Cardiac muscle cell (in vitro differentiated cells and primary cell): ENCODE measurements around the gene TNFRSF4. TPM values are rescaled to one million over a fixed set of nuclear protein-coding genes. Genes with fewer than 3 reads are reported as not detected.

Source experiments
- DNase-seq, 2 donors: peaks; one replicate each; pipeline versions ENCODE4 v3.0.0 to v3.0.0-alpha.2; 2010 to 2017; ENCODE audit warnings: low read depth in 1 of 2, low spot score in 1 of 2
- H3K27ac ChIP-seq: fragments of 200-600 bp; sonication (generic); 2 replicates; pipeline ENCODE4 v1.5.1; 2016
- H3K27me3 ChIP-seq: fragments of 200-600 bp; sonication (generic); 2 replicates; pipeline ENCODE4 v1.6.0; 2016; ENCODE audit warnings: control low read depth
- H3K36me3 ChIP-seq: fragments of 200-600 bp; sonication (generic); 2 replicates; pipeline ENCODE4 v1.5.1; 2016; ENCODE audit warnings: control low read depth
- H3K4me1 ChIP-seq: fragments of 200-600 bp; sonication (generic); 2 replicates; pipeline ENCODE4 v1.8.1; 2017; ENCODE audit warnings: low read depth, mild to moderate bottlenecking, mixed run types
- H3K4me3 ChIP-seq: fragments of 200-600 bp; sonication (generic); 2 replicates; pipeline ENCODE4 v1.5.1; 2016; ENCODE audit warnings: mild to moderate bottlenecking
- H3K9me3 ChIP-seq: fragments of 200-600 bp; sonication (generic); 2 replicates; pipeline ENCODE4 v1.5.1; 2017; ENCODE audit warnings: low read depth, mild to moderate bottlenecking, control low read depth
- polyA plus RNA-seq: library from polyadenylated mRNA; unstranded; fragments of >200 nt; fragmentation: Nextera tagmentation; extraction: Ambion mirVana; gene quantifications from 2 replicates; pipeline ENCODE4 v1.2.1, GENCODE V29; 2016
- total RNA-seq: library from RNA; depleted of rRNA; stranded (reverse); fragments of >200 nt; gene quantifications from 2 replicates; pipeline ENCODE4 v1.2.3, GENCODE V29; 2016
- TF ChIP-seq, protein P1 (sequence below): IDR thresholded peaks from 2 replicates; pipeline ENCODE4 v1.5.1; 2012; ENCODE audit warnings: low read depth, mild to moderate bottlenecking, low read length

TNFRSF4 gene
- total RNA-seq, result 0.11 TPM in 1 of 2 replicates, not detected in the other
- polyA plus RNA-seq, result 0.10 TPM in 1 of 2 replicates, not detected in the other

DNA sequence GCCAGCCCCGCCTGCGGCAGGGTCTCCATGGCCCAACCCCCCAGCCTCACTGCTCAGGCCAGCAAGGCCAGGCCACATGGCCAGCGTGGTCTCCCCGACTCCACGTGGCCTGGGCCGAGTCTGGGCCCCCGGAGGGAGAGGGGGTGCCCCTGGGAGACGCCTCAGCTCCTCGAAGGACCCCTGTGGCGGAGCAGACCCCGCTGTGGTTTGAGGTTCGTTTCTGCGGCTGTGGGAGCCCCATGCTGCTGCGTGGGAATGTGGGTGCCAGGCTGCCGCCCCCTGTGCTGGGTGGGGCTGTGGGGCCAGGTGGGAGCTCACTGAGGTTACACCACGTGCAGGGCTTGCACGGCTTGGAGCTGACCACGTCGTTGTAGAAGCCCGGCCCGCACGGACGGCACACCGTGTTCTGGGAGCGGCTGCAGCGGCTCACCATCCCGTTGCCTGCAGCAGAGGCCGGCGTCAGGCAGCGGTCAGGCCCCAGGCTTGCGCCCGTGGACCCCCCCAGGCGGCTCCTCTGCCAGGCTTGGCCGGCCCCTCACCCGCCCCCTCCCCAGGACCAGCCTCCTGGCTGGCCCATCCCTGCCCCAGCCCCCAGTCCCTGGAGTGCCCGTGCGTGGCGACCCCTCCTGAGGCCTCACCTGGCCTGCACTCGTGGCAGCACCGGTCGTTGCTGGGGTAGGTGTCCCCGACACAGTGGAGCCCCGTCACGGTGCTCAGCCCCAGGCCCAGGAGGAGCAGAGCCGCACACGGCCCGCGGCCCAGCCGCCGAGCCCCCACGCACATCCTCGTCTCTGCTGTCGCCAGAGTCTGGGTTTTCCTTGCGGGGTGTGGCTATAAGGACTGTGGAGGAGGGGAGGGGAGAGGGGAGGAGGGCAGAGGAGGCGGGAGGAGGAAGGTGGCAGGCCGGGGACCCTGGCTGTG is at the start of gene TNFRSF4:
Gene TNFRSF4, minus strand, starts transcription at position 809 of the 921 bp plus-strand sequence. Its CDS starts 26 bp downstream, at position 783.
- H3K27me3 ChIP-seq, result no peaks in the 10 kb centered on the region
- H3K4me3 ChIP-seq, result no peak within 1 kb of the TSS
- TF ChIP-seq, protein P1, sequence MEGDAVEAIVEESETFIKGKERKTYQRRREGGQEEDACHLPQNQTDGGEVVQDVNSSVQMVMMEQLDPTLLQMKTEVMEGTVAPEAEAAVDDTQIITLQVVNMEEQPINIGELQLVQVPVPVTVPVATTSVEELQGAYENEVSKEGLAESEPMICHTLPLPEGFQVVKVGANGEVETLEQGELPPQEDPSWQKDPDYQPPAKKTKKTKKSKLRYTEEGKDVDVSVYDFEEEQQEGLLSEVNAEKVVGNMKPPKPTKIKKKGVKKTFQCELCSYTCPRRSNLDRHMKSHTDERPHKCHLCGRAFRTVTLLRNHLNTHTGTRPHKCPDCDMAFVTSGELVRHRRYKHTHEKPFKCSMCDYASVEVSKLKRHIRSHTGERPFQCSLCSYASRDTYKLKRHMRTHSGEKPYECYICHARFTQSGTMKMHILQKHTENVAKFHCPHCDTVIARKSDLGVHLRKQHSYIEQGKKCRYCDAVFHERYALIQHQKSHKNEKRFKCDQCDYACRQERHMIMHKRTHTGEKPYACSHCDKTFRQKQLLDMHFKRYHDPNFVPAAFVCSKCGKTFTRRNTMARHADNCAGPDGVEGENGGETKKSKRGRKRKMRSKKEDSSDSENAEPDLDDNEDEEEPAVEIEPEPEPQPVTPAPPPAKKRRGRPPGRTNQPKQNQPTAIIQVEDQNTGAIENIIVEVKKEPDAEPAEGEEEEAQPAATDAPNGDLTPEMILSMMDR, result no peak
- H3K27ac ChIP-seq, result no peak within 1 kb of the TSS
- H3K4me1 ChIP-seq, result no peaks in the 10 kb centered on the region
- H3K36me3 ChIP-seq, result peaks cover 7% of the 10 kb centered on the region
- no peak for DNase-seq
- H3K9me3 ChIP-seq, result no peaks in the 10 kb centered on the region

DNA sequence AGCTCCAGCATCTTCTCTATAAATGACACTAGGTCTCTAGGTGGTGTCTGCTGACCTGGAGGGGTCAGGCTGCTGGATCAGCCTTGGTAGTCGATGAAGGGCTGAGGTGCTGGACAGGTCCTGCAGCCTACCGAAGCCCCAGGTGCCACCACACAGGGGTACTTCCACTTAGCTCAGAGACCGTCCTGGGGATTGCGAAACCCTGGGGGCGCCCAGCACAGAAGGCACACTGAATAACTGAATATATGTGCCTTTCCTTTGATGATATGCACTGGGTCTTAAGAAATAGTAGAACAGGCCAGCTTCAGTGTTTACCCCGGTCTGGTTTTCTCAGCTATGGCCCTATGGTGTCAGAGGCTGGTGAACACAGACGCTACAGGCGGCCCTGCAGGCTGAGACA is 48.8 kb upstream of the TNFRSF4 start:
- Histone ChIP-seq H3K36me3 (peaks cover 15% of the 10 kb centered on the region), H3K27ac (no peak overlapping the region)

DNA sequence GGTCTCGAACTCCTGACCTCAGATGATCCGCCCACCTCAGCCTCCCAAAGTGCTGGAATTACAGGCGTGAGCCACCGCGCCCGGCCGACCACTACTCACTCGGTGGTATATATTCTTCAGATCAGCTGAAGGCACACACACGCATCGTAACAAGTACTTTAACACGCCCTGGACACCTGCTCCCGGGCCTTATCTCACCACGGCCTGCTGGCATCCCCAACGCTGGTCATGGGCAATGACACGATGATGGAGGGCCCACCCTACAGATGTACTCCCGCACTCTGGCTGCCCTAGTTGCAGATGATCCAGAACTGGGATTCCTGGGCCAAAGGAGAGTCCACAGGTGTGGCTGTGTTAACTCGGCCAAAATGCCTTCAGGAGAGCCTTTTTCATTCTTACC is 48.1 kb upstream of the TNFRSF4 start:
- Histone ChIP-seq H3K27ac (no peak overlapping the region), H3K36me3 (peaks cover 15% of the 10 kb centered on the region), H3K27me3 (no peaks in the 10 kb centered on the region), H3K4me3 (no peak overlapping the region), H3K9me3 (no peaks in the 10 kb centered on the region), H3K4me1 (no peaks in the 10 kb centered on the region)
- DNase-seq, result no peak
- TF ChIP-seq, protein P1, result no peak

More for the DNA sequence above, 48.8 kb upstream of the TNFRSF4 start:
- Histone ChIP-seq H3K27me3 (no peaks in the 10 kb centered on the region), H3K4me1 (no peaks in the 10 kb centered on the region), H3K4me3 (no peak overlapping the region), H3K9me3 (no peaks in the 10 kb centered on the region)
- TF ChIP-seq, protein P1, result no peak
- DNase-seq, result no peak

DNA sequence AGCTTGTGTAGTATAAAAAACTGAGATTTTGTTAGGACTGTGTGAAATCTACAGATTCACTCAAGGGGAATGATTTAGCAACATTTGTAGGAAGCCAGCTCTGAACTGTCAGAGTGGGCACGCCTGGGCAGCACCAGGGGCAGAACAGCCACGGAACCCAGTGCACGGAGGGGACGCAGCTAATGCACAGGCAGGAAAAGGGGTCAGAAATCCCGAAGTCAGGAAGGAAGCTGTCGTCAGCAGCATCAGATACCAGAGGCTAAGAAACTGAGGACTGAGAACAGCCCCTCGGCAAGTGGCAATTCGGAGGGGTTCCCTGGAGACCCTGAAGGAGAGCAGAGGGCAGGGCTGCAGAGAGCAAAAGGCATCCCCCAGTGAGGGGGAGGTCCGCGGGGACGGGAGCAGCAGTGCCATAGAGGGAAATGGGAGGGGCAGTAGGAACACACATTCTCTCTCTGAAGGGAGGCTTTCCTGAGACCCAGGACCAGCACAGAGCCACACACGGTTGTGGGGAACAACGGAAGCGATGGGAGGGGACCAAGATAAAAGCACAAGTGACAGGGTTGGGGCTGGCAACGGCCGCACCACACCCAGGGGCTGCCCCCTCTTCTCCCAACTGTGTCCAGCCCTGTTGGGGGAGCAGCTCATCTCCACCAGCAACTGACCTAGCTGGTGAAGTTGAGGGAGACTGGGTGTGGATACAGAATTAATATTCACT is 47.0 kb upstream of the TNFRSF4 start:
- DNase-seq, result no peak
- peak overlapping the region; percentile 13 for H3K27ac ChIP-seq
- H3K36me3 ChIP-seq, result peaks cover 19% of the 10 kb centered on the region
- no peaks in the 10 kb centered on the region for H3K4me1 ChIP-seq
- H3K4me3 ChIP-seq, result no peak overlapping the region
- no peaks in the 10 kb centered on the region for H3K27me3 ChIP-seq
- TF ChIP-seq, protein P1, result no peak
- H3K9me3 ChIP-seq, result no peaks in the 10 kb centered on the region

DNA sequence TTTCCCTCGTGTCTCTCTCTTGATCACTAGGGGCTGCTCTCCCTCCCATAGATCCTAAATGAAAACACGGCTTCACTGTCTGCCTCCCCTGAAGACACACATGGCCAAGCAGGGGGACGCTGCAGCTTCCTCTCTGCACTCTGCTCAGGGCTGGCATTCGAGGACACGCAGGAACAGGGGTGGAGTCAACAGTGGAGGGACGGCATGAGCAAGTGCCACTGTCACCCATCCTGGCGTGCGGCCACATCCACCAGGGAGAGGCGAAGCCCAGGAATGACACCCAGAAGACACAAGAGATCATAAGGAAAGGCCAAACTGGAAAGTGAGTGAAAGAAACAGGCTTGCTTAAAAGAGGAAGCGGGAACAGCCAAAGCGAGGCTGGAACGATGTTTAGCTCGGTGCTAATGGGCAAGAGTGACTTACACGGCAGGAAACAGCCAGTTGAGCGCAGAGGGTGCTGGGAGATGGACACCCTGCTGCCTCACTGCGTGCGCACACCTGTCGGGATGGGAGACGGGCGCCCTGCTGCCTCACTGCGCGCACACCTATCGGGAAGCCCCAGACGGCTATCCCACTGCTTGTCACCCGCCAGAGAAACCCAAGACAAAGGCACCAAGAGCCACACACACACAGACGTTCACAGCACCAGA is 46.1 kb upstream of the TNFRSF4 start:
- Histone ChIP-seq H3K4me3 (no peak overlapping the region), H3K27ac (no peak overlapping the region), H3K4me1 (no peaks in the 10 kb centered on the region), H3K27me3 (no peaks in the 10 kb centered on the region), H3K36me3 (peaks cover 18% of the 10 kb centered on the region), H3K9me3 (no peaks in the 10 kb centered on the region)
- TF ChIP-seq, protein P1, result no peak
- no peak for DNase-seq
